CD1c-positive myeloid dendritic cell (primary cell): ENCODE data around the gene CHCHD4.

Source experiments
- DNase-seq: peaks from one replicate; pipeline ENCODE4 v3.0.0-alpha.2; 2016; ENCODE audit errors: extremely low spot score

Gene CHCHD4

DNA sequence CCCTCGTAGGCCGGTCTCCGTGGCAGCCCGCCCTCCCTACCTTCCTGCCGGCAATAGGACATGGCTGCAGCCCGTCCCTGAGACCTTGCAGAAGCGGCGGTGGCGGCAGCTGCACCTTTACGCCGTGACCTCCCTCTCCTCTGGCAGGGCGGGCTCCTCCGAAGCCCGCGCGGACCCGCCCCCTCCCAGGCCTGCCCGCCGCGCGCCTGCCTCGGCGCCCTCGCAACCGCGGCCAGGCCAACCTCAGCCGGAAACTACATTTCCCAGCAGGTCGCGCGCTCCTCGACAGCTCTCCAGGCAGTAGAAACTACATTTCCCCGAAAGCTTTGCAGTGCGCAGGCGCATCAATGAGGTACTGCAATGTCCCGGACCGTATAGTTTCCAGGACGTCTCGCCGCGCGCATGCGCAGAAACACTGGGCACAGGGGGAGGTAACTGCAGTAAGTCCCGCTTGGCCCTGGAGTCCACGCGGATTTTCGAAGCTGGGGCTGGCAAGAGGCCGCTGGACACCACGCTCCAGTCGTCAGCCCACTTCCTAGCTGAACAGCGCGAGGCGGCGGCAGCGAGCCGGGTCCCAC is at the start of gene CHCHD4, which contains the start of gene TMEM43:
TSS of gene CHCHD4 (minus strand) at position 256 of the 578 bp plus-strand sequence. CDS start at position 62, 194 bp downstream.
TSS of gene TMEM43 (plus strand) at position 438 of the 578 bp plus-strand sequence. CDS start 142 bp downstream, outside the sequence.
- peak; percentile 100 for DNase-seq

DNA sequence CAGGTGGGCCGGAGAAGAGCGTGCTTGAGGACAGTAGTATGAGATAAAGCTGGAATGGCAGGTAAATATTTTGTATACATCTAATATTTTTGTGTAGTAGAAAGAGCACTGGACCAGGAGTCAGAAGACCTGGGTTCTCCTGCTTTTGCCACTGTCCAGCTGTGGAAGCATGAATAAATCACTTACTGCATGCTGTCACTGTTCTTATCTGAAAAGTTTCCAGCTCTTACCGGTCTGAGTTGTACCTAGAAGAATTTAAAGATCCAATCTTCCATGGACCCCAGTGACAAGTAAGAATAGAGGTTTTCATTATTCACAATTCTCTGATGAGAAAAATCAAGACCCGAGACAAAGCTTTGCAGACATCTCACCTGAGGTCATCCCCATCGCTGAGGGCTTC is 47.8 kb upstream of the CHCHD4 start:
- no peak for DNase-seq

DNA sequence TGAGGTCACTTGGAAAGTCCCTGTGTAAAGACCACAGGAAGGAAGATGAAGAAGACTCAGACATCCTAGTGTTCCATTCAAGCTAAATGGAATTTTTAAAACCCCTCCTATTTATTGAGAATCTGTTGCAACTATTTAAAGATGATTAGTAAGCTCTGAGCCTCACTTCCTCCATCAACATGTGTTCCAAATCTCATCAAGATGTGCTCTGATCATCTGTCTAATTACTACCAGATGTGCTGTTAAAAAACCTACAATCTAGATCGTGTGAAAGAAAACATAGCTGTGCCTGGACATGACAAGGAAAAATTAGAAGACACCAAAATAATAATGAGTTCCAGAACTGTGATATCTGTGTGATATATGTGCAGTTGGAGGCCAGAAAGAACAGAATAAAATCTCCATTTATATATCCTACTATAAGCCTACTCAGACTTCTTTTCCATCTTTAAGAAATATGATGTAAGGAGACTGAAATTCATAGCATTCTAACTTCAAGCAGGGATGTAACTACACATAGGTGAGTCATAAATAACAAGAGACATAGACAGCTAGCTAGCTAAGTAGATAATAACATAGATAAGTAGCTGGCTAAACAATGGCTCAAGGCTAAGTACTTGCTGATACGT is 46.0 kb upstream of the CHCHD4 start:
- no peak for DNase-seq

DNA sequence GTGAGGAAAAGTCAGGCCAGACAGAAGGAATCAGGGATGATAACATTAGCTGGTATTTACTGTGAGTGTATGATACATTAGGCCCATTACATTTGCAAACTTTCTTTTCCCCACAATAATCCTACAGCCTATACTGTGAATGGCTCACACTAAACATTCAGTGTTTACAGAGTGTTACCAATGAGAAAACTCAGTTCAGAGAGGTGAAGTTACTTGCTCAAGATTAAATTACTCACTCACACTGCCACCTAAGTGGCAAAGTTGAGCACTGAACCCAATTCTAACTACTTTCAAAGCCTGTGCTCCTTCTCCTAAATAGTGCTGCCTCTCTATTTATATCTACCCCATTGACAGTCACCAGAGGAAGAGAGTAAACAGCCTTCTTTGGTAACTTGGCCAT is 45.2 kb upstream of the CHCHD4 start:
- no peak for DNase-seq

DNA sequence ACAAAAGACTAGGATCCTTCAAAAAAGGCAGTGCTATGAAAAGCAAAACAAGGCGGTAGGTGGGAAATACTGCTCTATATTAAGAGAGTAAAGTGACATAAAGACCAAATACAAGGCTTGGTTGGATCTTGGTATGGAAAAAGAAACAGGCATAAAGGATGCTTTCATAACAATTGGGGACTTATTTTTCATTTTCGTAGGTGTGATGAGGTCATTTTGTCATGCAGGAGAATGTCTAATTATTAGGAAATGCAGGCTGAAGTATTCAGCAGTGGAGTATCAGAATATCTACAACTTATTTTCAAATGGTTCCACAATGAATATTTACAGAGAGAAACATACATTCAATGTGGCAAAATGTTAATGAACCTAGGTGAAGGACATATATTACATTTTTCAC is 44.8 kb upstream of the CHCHD4 start:
- no peak for DNase-seq

DNA sequence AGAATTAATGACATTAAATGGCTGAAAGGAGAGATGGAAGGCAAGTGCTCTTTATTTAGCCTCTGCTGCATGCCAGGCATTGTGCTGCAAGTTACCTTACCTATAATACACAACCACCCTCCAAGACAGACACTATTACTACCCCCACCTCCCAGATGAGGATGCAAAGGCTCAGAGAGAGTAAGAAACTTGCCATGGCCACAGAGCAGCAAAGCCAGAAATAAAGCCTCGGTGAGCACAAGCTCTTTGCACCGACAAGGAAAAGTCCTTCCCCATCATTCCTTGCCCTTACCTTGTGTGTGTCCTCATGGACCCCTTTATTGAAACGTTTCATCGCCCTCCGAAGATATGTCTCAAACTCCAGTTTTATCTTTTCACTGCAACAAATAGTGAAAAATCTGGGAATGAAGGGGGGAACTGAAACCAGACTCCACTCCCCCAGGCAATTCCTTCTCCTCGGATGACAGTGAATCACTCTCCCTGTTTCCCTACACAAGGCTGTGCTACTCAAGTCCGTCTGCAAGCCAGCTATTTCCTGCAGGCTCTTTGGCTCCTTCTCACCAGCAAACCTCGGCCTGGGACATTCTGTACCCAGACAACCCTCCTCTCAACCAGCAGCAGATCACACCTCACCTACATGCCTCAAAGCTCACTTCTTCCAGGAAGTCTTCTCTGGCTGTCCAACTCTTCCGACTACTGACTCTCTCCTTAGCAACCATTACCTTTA is 42.4 kb upstream of the CHCHD4 start:
- peak; percentile 26 for DNase-seq

DNA sequence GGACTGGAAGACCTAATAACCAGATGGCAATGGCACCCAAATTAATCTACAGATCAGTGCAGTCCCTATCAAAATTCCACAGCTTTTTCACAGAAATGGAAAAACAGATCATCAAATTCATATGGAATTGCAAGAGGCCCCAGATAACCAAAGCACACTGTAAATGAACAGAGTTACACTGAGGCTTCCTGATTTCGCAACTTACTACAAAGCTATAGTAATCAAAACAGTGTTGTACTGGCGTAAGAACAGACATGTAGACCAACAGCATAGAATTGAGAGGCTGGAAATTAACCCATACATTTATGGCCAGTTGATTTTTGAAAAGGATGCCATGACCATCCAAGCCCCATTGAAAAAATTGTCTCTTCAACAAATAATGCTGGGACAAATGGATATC is 37.5 kb upstream of the CHCHD4 start:
- no peak for DNase-seq

DNA sequence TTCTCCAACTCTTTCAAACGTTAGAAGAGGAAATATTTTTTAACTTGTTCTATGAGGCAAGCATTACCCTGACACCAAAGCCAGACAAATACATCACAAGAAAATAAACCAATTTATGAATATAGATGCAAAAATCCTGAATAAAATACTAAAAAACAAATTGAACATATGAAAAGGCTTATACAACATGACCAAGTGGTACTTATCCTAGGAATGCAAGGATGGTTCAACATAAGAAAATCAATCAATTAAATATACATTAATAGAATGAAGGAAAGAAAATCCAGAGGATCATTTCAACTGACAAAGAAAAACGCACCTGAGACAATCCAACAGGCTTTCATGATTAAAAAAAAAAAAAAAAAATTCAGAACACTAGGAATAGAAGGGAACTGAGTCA is 36.6 kb upstream of the CHCHD4 start:
- no peak for DNase-seq

DNA sequence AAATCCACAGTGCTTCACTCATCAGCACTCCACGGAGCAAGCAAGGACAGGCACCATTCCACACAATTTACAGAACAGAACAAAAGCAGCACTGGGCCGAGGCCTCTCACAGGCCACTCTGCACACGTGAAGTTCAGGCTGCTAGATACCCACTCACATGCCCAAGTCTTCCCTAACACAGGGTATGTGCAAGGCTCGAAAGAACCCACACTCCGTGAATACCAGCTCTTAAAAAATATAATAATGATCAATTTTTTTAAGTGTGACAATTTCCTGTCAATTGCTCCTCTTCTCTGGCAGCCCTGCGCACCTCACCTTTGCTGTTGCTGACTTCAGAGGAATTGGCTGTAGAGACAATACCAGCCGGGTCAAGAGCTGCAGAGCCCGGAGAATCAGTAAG is 34.8 kb upstream of the CHCHD4 start:
- DNase-seq, result no peak

DNA sequence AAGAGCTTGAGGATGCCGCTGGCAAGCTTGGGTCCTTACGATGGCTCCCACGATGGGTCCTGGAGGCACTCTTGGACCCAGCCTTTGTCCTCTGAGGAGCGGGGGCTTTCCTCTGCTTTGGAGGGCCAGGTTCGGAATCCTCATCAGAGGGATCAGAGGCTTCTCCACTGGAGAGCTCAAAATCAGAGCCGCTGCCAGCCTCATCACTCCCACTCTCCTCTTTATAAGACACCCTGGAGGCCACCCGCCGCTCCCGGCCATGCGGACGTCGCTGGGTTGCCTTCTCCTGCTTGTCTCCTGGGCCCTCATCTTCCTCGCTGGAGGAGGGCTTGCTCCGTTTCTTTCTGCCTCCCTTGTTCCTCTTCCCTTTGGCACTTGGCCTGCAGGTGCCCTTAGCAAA is 33.7 kb upstream of the CHCHD4 start:
- no peak for DNase-seq

DNA sequence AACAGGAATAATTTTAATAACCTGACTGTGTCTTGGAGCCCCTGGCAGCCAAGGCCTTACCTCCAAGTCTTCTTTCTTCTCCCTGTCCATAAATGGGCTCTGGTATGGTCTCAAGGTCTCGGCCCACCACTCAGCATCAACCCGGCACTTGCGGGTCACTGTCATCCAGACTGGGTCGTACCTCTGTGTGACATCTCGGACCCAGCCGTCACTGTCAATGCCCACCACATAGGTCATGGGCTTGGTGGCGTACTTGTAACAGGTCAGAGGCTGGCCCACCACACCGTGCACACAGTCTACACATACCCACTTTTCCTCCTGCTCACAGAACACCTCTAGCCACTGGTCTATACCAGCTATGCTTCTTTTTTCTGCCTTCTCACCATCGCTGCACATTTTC is 33.3 kb upstream of the CHCHD4 start:
- DNase-seq, result no peak

DNA sequence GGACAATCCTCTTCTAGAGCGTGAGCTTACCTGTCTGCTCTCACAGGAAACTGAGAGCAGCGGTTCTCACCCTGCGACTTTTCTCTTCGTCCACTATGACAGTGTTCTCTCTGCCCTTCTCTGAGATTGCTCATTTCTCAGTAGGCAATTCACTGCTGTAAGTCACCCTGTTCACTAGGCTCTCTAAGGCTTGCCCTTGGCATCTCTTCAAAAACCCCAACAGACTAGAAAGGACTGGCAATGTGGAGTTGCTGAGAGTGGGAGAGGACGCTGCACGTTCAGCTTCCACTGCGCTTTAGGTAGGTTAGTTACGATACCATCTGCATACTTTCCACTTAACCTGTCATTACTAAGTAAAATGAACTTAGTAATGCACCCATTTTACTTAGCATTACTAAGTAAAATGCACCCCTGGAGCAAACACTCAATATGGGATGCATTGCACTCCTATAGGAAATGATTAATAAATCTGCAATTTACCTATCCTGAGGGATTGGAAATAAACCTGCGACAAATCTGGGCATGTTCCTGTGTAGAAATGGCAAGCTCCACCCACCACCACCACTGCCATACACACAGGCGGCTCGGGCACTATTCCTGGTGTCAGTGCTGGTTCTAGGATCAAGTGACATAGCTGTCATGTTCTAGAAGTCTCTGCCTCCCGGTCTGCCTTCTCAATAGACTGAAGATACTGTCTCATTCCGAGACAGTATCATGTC is 32.3 kb upstream of the CHCHD4 start:
- no peak for DNase-seq

DNA sequence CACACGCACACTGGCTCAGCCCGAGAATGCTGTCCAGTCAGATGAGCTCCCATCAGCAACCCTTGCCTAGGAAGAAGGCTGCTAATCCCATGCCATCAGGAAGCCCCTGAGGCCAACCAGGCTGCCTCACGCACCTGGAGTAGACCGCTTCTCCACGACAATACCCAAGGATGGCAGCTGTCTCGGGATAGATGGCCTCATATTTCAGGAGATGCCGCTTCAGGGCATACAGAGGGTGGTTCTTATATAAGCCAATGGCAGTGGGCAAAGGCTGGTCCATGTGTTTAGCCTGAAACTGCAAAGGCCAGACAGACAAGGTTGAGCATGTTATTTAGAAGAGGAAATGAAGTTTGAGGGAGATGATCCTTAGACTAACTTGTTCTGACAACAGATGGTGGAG is 31.5 kb upstream of the CHCHD4 start:
- DNase-seq, result no peak

DNA sequence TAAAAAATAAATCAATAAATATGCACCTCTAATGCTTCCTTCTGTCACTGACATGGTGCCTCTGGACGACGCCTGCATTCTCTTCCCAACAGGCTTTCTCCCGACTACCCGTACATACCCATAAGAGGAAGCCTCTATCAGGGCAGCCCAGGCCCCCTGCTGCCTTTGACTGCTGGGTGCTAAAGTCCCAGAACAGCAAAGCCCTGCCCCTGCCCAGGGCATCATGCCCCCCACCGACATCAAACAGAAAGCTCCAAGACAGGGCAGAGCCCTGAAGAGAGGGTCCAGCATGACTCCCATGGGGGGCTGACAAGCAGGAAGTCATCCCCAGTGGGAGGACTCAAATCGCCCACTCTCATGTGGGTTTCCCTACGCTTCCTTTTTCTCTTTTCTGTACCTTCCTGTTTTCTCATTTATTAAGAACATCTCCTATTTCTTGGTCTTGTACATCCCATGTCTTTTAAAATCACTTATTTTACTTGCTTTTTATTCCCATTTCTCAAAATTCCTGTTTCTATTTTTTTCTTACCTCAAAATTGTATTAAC is 30.3 kb upstream of the CHCHD4 start:
- DNase-seq, result peak; percentile 74

DNA sequence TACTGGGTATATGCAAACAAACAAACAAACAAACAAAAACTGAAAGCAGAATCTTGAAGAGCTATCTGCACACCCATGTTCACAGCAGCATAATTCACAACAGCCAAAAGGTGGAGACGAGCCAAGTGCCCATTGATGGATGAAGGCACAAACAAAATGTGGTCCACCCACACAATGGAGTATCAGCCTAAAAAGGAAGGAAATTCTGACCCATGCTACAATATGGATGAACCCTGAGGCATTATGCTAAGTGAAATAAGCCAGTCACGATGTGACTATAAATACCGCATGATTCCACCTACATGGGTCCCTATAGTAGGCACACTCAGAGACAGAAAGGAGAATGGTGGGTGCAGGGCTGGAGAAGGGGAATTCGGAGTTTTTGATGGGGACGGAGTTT is 29.6 kb upstream of the CHCHD4 start:
- DNase-seq, result peak; percentile 72

DNA sequence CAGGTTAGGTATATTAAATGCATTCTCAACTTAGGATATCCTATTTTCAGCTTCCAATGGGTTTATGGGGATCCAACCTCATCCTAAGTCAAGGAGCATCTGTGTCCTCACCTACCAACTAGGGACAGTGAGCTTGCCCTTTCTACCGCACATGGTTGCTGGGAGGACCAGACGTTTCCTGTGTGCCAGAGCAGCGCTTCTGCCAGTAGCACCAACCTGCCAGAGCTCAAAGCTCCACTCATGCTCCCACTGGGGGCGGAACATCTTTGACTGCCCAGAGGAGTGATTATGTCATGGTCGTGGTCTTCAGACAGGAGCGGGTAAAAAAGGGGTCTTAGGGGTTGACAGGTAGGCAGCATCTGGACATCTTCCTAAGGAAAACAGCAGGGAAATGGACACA is 29.0 kb upstream of the CHCHD4 start:
- DNase-seq, result no peak

DNA sequence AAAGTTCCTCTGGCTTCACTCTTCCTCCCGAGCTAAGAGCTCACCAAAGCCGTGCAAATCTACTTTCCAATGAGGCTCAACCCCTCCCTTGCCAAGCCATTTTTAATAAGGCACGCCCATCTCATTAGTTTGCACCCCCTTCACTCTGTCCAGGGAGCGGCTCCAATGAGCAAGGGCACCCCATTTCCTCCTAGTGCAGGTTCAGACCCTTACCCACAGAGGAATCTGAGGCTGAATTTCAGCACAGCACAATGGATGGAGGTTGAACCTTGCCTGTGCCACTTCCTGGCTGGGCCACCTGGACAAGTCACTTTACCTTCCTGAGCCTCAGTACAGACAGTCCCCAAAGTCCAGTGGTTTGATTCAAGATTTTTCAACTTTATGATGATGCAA is 28.3 kb upstream of the CHCHD4 start:
- DNase-seq, result no peak

DNA sequence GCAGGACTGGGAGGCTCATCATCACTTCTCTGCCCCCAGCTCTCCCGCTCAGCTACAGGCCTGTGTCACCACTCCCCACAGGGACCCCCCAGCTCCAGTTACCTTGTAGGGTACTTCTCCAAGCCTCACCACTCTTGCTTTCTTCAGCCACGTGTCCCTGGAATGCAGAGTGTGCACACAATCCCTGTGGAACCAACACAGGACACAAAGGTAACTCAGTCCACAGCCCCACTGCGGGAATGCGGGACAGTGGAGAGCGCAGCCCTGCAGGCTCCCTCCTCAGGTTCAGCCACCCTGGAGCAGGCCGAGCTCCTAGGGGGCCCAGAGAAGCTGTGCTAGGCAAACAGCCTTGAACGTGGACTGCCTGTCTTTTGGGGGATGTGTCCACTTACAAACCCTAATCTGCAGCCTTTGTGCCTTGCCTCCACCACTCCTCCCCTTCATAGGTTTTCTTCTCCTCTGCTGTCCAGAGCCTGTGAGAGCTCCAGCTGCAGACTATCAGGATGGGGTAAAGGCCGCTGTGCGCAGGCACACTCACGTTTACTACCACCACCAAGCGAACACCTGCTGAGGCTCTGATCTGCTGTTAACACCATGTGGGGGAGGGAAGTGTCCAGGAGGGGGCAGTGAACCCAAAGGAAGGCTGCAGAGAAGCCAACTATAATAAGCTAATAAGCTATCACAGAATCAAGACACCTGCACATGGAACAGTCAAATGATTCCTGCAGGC is 27.7 kb upstream of the CHCHD4 start:
- DNase-seq, result no peak

DNA sequence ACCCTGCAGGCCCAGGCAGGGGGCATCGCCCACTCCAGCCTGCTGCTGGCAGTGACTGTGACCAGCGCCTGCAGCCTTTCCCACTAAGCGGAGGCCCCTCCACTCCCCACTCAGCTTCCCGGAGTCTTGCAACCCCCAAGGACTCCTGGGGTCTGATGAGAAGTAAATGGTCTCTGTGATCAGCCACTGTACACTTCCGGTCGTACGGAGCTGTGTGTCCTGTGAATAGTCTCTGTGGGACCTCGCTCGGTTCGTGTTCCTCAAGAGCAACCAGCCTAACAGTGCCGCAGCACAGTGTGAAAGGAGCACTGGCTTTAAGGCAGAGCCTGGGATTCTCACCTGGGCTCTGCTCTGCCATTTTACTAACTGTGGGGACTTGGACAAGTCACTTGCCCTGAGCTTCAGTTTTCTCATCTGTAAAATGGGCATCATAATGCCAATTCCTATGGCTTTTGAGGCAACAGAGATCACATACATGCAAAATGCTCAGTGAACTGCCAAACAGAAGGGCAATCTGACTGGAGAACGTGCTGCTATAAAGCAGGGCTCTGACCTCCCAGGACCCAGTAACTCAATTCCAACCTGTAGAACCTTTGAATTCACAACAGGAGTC is 26.9 kb upstream of the CHCHD4 start:
- no peak for DNase-seq

DNA sequence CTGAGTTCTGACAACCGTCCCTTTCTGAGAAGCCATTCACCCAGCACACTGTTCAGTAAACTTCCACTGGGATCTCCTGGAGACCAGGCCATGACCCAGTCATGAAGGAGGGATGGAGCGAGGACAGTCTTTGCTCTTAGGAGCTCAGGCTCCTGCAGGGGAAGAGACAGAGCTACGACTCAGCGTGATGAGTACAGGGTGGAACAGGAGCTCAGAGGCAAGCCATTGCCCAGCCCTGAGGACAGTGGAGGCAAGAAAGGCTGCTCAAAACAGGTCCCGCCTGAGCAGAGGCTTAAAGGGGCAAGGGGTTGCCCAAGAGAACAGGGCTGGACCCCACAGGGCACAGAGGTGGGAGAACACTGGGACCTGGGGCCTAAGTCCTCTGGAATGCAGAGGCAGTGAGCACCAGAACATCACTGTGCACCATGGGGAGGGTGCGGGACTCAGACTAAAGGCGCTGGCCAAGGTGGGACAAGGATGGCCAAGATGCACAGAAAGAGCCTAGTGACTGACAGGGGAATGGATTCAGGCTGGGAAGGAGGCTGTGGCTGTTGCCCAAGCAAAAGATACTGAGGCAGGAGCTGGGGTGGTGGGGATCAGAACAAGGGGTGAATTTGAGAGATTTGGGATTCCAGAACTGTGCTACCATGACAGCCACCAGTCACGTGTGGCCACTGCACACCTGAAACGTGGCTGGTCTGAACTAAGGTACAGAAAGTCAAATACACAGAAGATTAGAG is 26.0 kb upstream of the CHCHD4 start:
- DNase-seq, result no peak
